Adrenal gland (tissue), 12 donors: ENCODE data around the gene HINT2. TPM values are rescaled to one million over a fixed set of nuclear protein-coding genes. Genes with fewer than 3 reads are reported as not detected.

ENCODE experiments used
- DNase-seq, 7 donors: peaks; one replicate each; pipeline ENCODE4 v3.0.0-alpha.2; 2019 to 2020
- H3K27ac ChIP-seq, 5 donors: fragments of 200-600 bp; sonication (generic) in 4 of 5; 1 replicate in 3 of 5; 2 replicates in 2 of 5; pipeline versions ENCODE4 v1.5.1 to v1.8.0; 2016 to 2020; ENCODE audit warnings: mild to moderate bottlenecking in 1 of 5
- H3K27me3 ChIP-seq: fragments of 200-600 bp; 2 replicates; pipeline ENCODE4 v1.8.0; 2021
- H3K36me3 ChIP-seq, 2 donors: fragments of 200-600 bp; replicated peaks in 1 of 2; 1 replicate in 1 of 2; 2 replicates in 1 of 2; pipeline versions ENCODE4 v1.5.1 to v1.8.0; 2018 to 2022
- H3K4me1 ChIP-seq, 2 donors: fragments of 200-600 bp; replicated peaks in 1 of 2; 1 replicate in 1 of 2; 2 replicates in 1 of 2; pipeline versions ENCODE4 v1.5.1 to v1.8.0; 2018 to 2021
- H3K4me3 ChIP-seq, 4 donors: fragments of 200-600 bp; sonication (generic) in 3 of 4; one replicate each; pipeline ENCODE4 v1.5.1; 2016 to 2018
- H3K9me3 ChIP-seq, 3 donors: fragments of 200-600 bp; sonication (generic) in 1 of 3; replicated peaks in 1 of 3; 1 replicate in 2 of 3; 2 replicates in 1 of 3; pipeline versions ENCODE4 v1.5.1 to v1.8.0; 2016 to 2021
- CTCF ChIP-seq, 6 experiments: fragments of 450-650 bp in 4 of 6; fragments of 200-600 bp in 2 of 6; sonication (generic) in 1 of 6; IDR thresholded peaks; 1 replicate in 5 of 6; 2 replicates in 1 of 6; pipeline versions ENCODE4 v1.5.1 to v1.8.0; 2016 to 2021; ENCODE audit warnings: antibody characterized with exemption in 6 of 6, mild to moderate bottlenecking in 2 of 6, moderate library complexity in 1 of 6
- POLR2A ChIP-seq, 2 donors: fragments of 450-650 bp; IDR thresholded peaks; one replicate each; pipeline ENCODE4 v1.6.1; 2017; ENCODE audit warnings: antibody characterized with exemption in 2 of 2, mild to moderate bottlenecking in 2 of 2, moderate library complexity in 1 of 2
- WGBS, 4 donors: extraction: QIAGEN DNeasy Blood & Tissue Kit in 2 of 4; methylation state at CpG; one replicate each; pipeline versions ENCODE4 v1.1.5 to v1.1.7; 2013 to 2017; 5-methylcytosine and 5-hydroxymethylcytosine counted together
- intact Hi-C, 2 donors: fragments of 100-400 bp; cut with DNase I; formaldehyde crosslinking; loops; one replicate each; pipeline versions ENCODE4 v1.14.1 to v1.15.0; 2022 to 2023
- polyA plus RNA-seq, 3 donors: library from polyadenylated mRNA; stranded (reverse); fragments of 200-250 nt in 2 of 3; fragments of 350-450 nt in 1 of 3; fragmentation: Illumina TruSeq in 1 of 3; extraction: RNeasy Lipid Tissue Mini Kit (QIAGEN cat#74804) in 1 of 3; gene quantifications; one replicate each; pipeline ENCODE4 v1.2.3, GENCODE V29; 2013 to 2014
- total RNA-seq, 9 donors: library from RNA; depleted of rRNA in 4 of 9; stranded (reverse); fragments of >200 nt in 4 of 9; fragments of 120-200 nt in 1 of 9; fragmentation: NEBNext Ultra II Directional in 1 of 9; extraction: Animal tissue kit (Norgen Biotek cat#: 25700) in 1 of 9; gene quantifications; one replicate each; pipeline versions ENCODE4 v1.1.0 to v1.2.4, GENCODE V29; 2013 to 2023
- donor health status: healthy with polysubstance abuse.
- donor health status: Bipolar disorder and iron deficiency.
- donor health status: DM: yes; HTN: yes; CAD: no.
- donor health status: DM: no; HTN: no; CAD: no.
- donor health status: DM: no; HTN: no; CAD: no.
- donor health status: DM: yes; HTN: yes; CAD: no.

Gene HINT2
- total and polyA plus RNA-seq, 12 donors, result 27.6 to 199 (median 82.9) TPM

GRCh38 chr9:35811381-35812024 is 3.3 kb downstream of the HINT2 start:
- H3K4me3 ChIP-seq, result peak overlapping the region in 2 of 4 donors; percentile 26 to 35
- H3K27ac ChIP-seq, result peak overlapping the region in 3 of 5 donors; percentile 33 to 75 (median 75)
- intact Hi-C loops, result no loop called here
- peak; percentile 39 to 78 (median 59) for DNase-seq
- TF ChIP-seq POLR2A (IDR thresholded peaks at IDR 0.05) (no peak), CTCF (IDR thresholded peaks at IDR 0.05) (no peak)
- peaks cover 0 to 25% of the 10 kb centered on the region in 2 donors for H3K36me3 ChIP-seq
- no peaks in the 10 kb centered on the region for H3K9me3 ChIP-seq
- H3K4me1 ChIP-seq, result peaks cover 19 to 30% of the 10 kb centered on the region in 2 donors
- no peaks in the 10 kb centered on the region for H3K27me3 ChIP-seq
- whole genome bisulfite sequencing, 4 donors, result 11 to 16% (median 14%) methylated on average over 4 to 12 of the region's 12 CpGs

GRCh38 chr9:35810122-35810521 is 4.7 kb downstream of the HINT2 start:
- no peak for DNase-seq
- Histone ChIP-seq H3K27ac (no peak overlapping the region), H3K36me3 (peaks cover 0 to 39% of the 10 kb centered on the region in 2 donors), H3K4me1 (peaks cover 19 to 30% of the 10 kb centered on the region in 2 donors), H3K27me3 (no peaks in the 10 kb centered on the region), H3K9me3 (no peaks in the 10 kb centered on the region), H3K4me3 (no peak overlapping the region)
- 82 to 95% (median 90%) methylated on average over 1 to 7 of the region's 7 CpGs for WGBS, 4 donors
- no peak for TF ChIP-seq CTCF (IDR thresholded peaks at IDR 0.05)
- TF ChIP-seq POLR2A (IDR thresholded peaks at IDR 0.05), result no peak
- intact Hi-C loops, result no loop called here

GRCh38 chr9:35808433-35808832 is 6.4 kb downstream of the HINT2 start:
- H3K4me1 ChIP-seq, result peaks cover 9 to 20% of the 10 kb centered on the region in 2 donors
- no peaks in the 10 kb centered on the region for H3K27me3 ChIP-seq
- no peak for DNase-seq
- peaks cover 0 to 41% of the 10 kb centered on the region in 2 donors for H3K36me3 ChIP-seq
- no peak for TF ChIP-seq POLR2A (IDR thresholded peaks at IDR 0.05)
- TF ChIP-seq CTCF (IDR thresholded peaks at IDR 0.05), result no peak
- H3K4me3 ChIP-seq, result no peak overlapping the region
- no peak overlapping the region for H3K27ac ChIP-seq
- no peaks in the 10 kb centered on the region for H3K9me3 ChIP-seq
- intact Hi-C loops, result no loop called here
- 91 to 95% (median 93%) methylated on average over 9 of the region's 9 CpGs for WGBS, 4 donors

- peaks cover under 1 to 3% of the 10 kb centered on the region in 2 donors for H3K4me1 ChIP-seq
- peaks cover 0 to 57% of the 10 kb centered on the region in 2 donors for H3K36me3 ChIP-seq
- intact Hi-C loops, result no loop called here
- no peak overlapping the region for H3K4me3 ChIP-seq
- H3K27me3 ChIP-seq, result no peaks in the 10 kb centered on the region
- no peaks in the 10 kb centered on the region for H3K9me3 ChIP-seq
- 96 to 97% (median 96%) methylated on average over 6 to 8 of the region's 8 CpGs for WGBS, 4 donors
- TF ChIP-seq CTCF (IDR thresholded peaks at IDR 0.05) (no peak), POLR2A (IDR thresholded peaks at IDR 0.05) (no peak)
- DNase-seq, result peak in 1 of 7 donors; percentile 42
- no peak overlapping the region for H3K27ac ChIP-seq
Measured at GRCh38 chr9:35806101-35806500, 8.7 kb downstream of the HINT2 start.
